NCI-H1417 (cell line): ENCODE data around the gene GLS2.
"Not testable (repeated sequence)": the region's sequence is repeated elsewhere in the genome, so short reads cannot be mapped to it uniquely, and the experiment has no call there.

Source experiments
- DNase-seq, 3 experiments: peaks; one replicate each; lab custom pipeline; 2025; lab: John Stamatoyannopoulos, UW

Gene GLS2

GRCh38 chr12:56493409-56494105 lies 5.6 kb upstream of the GLS2 start:
- DNase-seq, result not testable (repeated sequence)

GRCh38 chr12:56490360-56490759 lies 2.4 kb upstream of the GLS2 start:
- no peak for DNase-seq

GRCh38 chr12:56487448-56488040 lies 417 bp downstream of the GLS2 start:
- DNase-seq, result peak; percentile 68 to 91 (median 87)

GRCh38 chr12:56486694-56487093 lies 1.3 kb downstream of the GLS2 start:
- DNase-seq, result no peak

GRCh38 chr12:56484566-56484965 lies 3.4 kb downstream of the GLS2 start:
- DNase-seq, result no peak

GRCh38 chr12:56479625-56480024 lies 8.3 kb downstream of the GLS2 start:
- no peak for DNase-seq

- no peak for DNase-seq
Measured at GRCh38 chr12:56477521-56478225, 10.3 kb downstream of the GLS2 start.

GRCh38 chr12:56476972-56477432 lies 11.0 kb downstream of the GLS2 start:
- no peak for DNase-seq

- DNase-seq, result no peak
Measured at GRCh38 chr12:56476143-56476542, 11.8 kb downstream of the GLS2 start.

GRCh38 chr12:56474389-56474788 lies 13.6 kb downstream of the GLS2 start:
- DNase-seq, result no peak

GRCh38 chr12:56469007-56469930 lies 18.7 kb downstream of the GLS2 start:
- no peak for DNase-seq

GRCh38 chr12:56468216-56469006 lies 19.6 kb downstream of the GLS2 start, which contains the start of gene SPRYD4:
Gene SPRYD4, plus strand, starts transcription at chr12:56468578. Its CDS starts 14 bp downstream, at chr12:56468592.
- peak; percentile 94 to 97 (median 97) for DNase-seq

GRCh38 chr12:56462565-56462964 lies 25.4 kb downstream of the GLS2 start:
- no peak for DNase-seq

- no peak for DNase-seq
Measured at GRCh38 chr12:56461235-56462159, 26.5 kb downstream of the GLS2 start.

- no peak for DNase-seq
Measured at GRCh38 chr12:56457817-56458216, 30.1 kb downstream of the GLS2 start.

GRCh38 chr12:56454557-56454956 lies 33.4 kb downstream of the GLS2 start, which contains the start of gene MIP:
Gene MIP, minus strand, starts transcription at chr12:56454657. Its CDS starts 44 bp downstream, at chr12:56454613.
- DNase-seq, result no peak

- DNase-seq, result no peak
Measured at GRCh38 chr12:56451147-56451546, 36.8 kb downstream of the GLS2 start.

- peak in 1 of 3 experiments; percentile 56 for DNase-seq
Measured at GRCh38 chr12:56450241-56450640, 37.7 kb downstream of the GLS2 start.

GRCh38 chr12:56449622-56449984 lies 38.4 kb downstream of the GLS2 start:
- DNase-seq, result peak in 1 of 3 experiments; percentile 78
